HEK293T (cell line): ENCODE measurements around the gene TMTC2.

Experiments used
- CTBP1 ChIP-seq: fragments of 450-650 bp; IDR thresholded peaks from 2 replicates; pipeline ENCODE4 v1.6.1; 2016; ENCODE audit warnings: borderline replicate concordance
- SP1 ChIP-seq: fragments of 450-650 bp; IDR thresholded peaks from 2 replicates; pipeline ENCODE4 v1.6.1; 2017
- ZNF384 ChIP-seq: fragments of 450-650 bp; IDR thresholded peaks from 2 replicates; pipeline ENCODE4 v1.6.1; 2016

GRCh38 chr12:82926630-82927029, 239.9 kb downstream of the TMTC2 start:
- TF ChIP-seq CTBP1 (no peak), ZNF384 (no peak), SP1 (no peak)
